NB4 (cell line): ENCODE measurements around the gene METTL3.

Experiments used
- CTCF ChIP-seq: IDR thresholded peaks from one replicate; pipeline ENCODE4 v1.5.1; 2012; ENCODE audit warnings: low read depth, low read length
- MAX ChIP-seq: IDR thresholded peaks from 2 replicates; pipeline ENCODE4 v1.6.1; 2011; ENCODE audit warnings: low read depth, low read length
- MYC ChIP-seq: IDR thresholded peaks from 2 replicates; pipeline ENCODE4 v1.6.1; 2011; ENCODE audit warnings: low read depth, low read length
- POLR2A ChIP-seq: IDR thresholded peaks from 2 replicates; pipeline ENCODE4 v1.6.1; 2011; ENCODE audit warnings: mild to moderate bottlenecking; ENCODE audit not compliant: insufficient read length; ENCODE audit errors: extremely low read depth

- TF ChIP-seq CTCF (no peak), MYC (no peak), POLR2A (no peak), MAX (no peak)
These were observed 43.5 kb downstream of the METTL3 start for GRCh38 chr14:21467616-21468015.
